ENCODE measurements around the gene PRPF40A.

Gene PRPF40A

GRCh38 chr2:152606941-152607340, 110.3 kb downstream of the PRPF40A start:
- no peaks in the 10 kb centered on the region for H3K36me3 ChIP-seq (ENCODE audit: insufficient read depth, low read length)

GRCh38 chr2:152606081-152606480, 111.2 kb downstream of the PRPF40A start:
- Histone ChIP-seq H3K4me2 (ENCODE audit: low read length) (no peak overlapping the region), H3K27ac (ENCODE audit: low read depth, low read length, poor library complexity, severe bottlenecking) (no peak overlapping the region), H3K4me3 (ENCODE audit: low read depth, low read length, poor library complexity, severe bottlenecking) (no peak overlapping the region), H3K9ac (ENCODE audit: low read length) (no peak overlapping the region), H4K20me1 (ENCODE audit: insufficient read depth, low read length) (no peaks in the 10 kb centered on the region), H3K9me3 (ENCODE audit: low read length) (no peaks in the 10 kb centered on the region), H3K27me3 (ENCODE audit: insufficient read depth, low read length) (no peaks in the 10 kb centered on the region), H3F3A (ENCODE audit: insufficient read depth, low read length) (no peaks in the 10 kb centered on the region), H3K36me3 (ENCODE audit: insufficient read depth, low read length) (no peaks in the 10 kb centered on the region), H3K4me1 (ENCODE audit: insufficient read depth, low read length, severe bottlenecking) (no peaks in the 10 kb centered on the region), H2AFZ (ENCODE audit: low read length) (no peak overlapping the region), H3K9me2 (ENCODE audit: low read depth, low read length) (no peaks in the 10 kb centered on the region), H3K79me2 (ENCODE audit: insufficient read depth, low read length) (no peaks in the 10 kb centered on the region)
- no peak for TF ChIP-seq EZH2 (IDR thresholded peaks at IDR 0.05; ENCODE audit: borderline replicate concordance, low read length)
- TF ChIP-seq, protein P1, sequence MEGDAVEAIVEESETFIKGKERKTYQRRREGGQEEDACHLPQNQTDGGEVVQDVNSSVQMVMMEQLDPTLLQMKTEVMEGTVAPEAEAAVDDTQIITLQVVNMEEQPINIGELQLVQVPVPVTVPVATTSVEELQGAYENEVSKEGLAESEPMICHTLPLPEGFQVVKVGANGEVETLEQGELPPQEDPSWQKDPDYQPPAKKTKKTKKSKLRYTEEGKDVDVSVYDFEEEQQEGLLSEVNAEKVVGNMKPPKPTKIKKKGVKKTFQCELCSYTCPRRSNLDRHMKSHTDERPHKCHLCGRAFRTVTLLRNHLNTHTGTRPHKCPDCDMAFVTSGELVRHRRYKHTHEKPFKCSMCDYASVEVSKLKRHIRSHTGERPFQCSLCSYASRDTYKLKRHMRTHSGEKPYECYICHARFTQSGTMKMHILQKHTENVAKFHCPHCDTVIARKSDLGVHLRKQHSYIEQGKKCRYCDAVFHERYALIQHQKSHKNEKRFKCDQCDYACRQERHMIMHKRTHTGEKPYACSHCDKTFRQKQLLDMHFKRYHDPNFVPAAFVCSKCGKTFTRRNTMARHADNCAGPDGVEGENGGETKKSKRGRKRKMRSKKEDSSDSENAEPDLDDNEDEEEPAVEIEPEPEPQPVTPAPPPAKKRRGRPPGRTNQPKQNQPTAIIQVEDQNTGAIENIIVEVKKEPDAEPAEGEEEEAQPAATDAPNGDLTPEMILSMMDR (IDR thresholded peaks at IDR 0.05; ENCODE audit: low read length): no peak

More at GRCh38 chr2:152606941-152607340, 110.3 kb downstream of the PRPF40A start:
- Histone ChIP-seq H3K4me2 (ENCODE audit: low read length) (no peak overlapping the region), H2AFZ (ENCODE audit: low read length) (no peak overlapping the region), H3K4me3 (ENCODE audit: low read depth, low read length, poor library complexity, severe bottlenecking) (no peak overlapping the region), H3K9me2 (ENCODE audit: low read depth, low read length) (no peaks in the 10 kb centered on the region), H3F3A (ENCODE audit: insufficient read depth, low read length) (no peaks in the 10 kb centered on the region), H3K4me1 (ENCODE audit: insufficient read depth, low read length, severe bottlenecking) (peaks cover 3% of the 10 kb centered on the region), H4K20me1 (ENCODE audit: insufficient read depth, low read length) (no peaks in the 10 kb centered on the region), H3K79me2 (ENCODE audit: insufficient read depth, low read length) (no peaks in the 10 kb centered on the region), H3K9ac (ENCODE audit: low read length) (no peak overlapping the region), H3K27me3 (ENCODE audit: insufficient read depth, low read length) (no peaks in the 10 kb centered on the region), H3K9me3 (ENCODE audit: low read length) (no peaks in the 10 kb centered on the region), H3K27ac (ENCODE audit: low read depth, low read length, poor library complexity, severe bottlenecking) (no peak overlapping the region)
- TF ChIP-seq, protein P1 (IDR thresholded peaks at IDR 0.05; ENCODE audit: low read length): no peak
- TF ChIP-seq EZH2 (IDR thresholded peaks at IDR 0.05; ENCODE audit: borderline replicate concordance, low read length): no peak

DNA sequence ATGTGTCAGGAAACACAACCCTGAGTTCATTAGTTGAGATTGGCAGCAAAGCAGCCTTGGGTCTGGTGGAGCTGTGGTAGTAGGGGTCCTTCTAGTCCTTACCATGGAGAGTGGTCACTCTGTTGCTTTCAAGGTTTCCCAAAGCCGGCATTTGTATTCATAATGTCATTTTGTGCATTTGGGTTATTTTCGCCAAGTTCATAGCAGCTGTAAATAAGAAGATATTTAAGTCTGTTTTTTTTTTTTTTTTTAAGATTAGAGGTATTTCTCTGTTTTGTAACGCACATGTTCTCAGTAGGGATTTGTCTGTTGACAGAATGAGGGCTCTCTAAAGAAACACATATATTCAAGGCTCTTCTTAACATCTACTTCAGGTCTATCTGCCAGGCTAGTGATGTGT, 114.1 kb downstream of the PRPF40A start:
- Histone ChIP-seq H3K9me2 (ENCODE audit: low read depth, low read length) (no peaks in the 10 kb centered on the region), H3K9me3 (ENCODE audit: low read length) (no peaks in the 10 kb centered on the region), H3K4me1 (ENCODE audit: insufficient read depth, low read length, severe bottlenecking) (no peaks in the 10 kb centered on the region), H3K79me2 (ENCODE audit: insufficient read depth, low read length) (no peaks in the 10 kb centered on the region), H2AFZ (ENCODE audit: low read length) (no peak overlapping the region), H3K4me3 (ENCODE audit: low read depth, low read length, poor library complexity, severe bottlenecking) (no peak overlapping the region), H3F3A (ENCODE audit: insufficient read depth, low read length) (no peaks in the 10 kb centered on the region), H3K27ac (ENCODE audit: low read depth, low read length, poor library complexity, severe bottlenecking) (no peak overlapping the region), H3K27me3 (ENCODE audit: insufficient read depth, low read length) (no peaks in the 10 kb centered on the region), H3K9ac (ENCODE audit: low read length) (no peak overlapping the region), H3K4me2 (ENCODE audit: low read length) (no peak overlapping the region), H4K20me1 (ENCODE audit: insufficient read depth, low read length) (no peaks in the 10 kb centered on the region), H3K36me3 (ENCODE audit: insufficient read depth, low read length) (no peaks in the 10 kb centered on the region)
- TF ChIP-seq EZH2 (IDR thresholded peaks at IDR 0.05; ENCODE audit: borderline replicate concordance, low read length): no peak
- TF ChIP-seq, protein P1 (IDR thresholded peaks at IDR 0.05; ENCODE audit: low read length): no peak
